NCI-H1105 treated with DMSO at 0.1 percent for 48 hours (cell line): ENCODE data around the gene ZCCHC24.

Experiments
- DNase-seq: peaks from one replicate; lab custom pipeline; 2025; lab: John Stamatoyannopoulos, UW

ZCCHC24 gene

DNA sequence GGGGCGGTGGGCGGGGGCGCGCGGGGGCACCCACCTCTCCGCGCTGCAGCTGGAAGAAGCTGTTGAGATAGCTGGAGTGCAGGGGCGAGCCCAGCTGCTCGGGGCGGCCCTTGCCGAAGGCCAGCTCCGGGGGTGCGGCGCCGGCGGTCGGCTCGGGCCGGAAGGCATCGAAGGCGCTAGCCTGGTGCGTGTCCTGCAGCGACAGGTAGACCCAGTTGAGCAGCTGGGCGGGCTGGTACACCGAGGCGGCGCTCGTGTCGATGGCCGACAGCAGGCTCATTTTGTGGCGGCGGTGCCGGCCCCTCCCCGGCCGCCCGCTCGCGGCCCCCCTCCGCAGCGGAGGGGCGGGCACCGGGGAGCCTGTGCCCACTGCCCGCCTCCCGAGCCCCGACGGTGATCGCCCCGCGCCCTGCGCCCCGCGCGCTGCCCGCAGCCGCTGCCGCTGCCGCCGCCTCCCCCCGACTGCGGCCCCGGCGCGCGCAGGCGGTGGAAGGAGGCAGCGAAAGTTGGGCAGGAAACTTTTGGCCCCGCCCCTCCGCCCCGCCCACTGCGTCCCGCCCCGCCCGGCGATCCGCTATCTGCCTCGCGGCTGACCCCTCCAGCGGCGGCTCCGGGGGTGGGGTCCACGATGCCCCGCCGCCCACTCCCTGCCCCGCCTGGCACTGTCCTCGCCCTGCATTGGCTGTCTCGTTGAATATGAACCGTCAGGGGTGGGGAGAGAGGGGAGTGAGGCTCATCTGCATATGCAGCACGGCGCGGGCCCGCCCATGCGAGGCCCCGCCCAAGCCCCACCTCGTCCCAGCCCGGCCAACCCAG is at the start of gene ZCCHC24:
Gene ZCCHC24 (minus strand): TSS at position 464 of the 816 bp plus-strand sequence. CDS start 184 bp downstream, at position 280.
- DNase-seq, result peak; percentile 79

DNA sequence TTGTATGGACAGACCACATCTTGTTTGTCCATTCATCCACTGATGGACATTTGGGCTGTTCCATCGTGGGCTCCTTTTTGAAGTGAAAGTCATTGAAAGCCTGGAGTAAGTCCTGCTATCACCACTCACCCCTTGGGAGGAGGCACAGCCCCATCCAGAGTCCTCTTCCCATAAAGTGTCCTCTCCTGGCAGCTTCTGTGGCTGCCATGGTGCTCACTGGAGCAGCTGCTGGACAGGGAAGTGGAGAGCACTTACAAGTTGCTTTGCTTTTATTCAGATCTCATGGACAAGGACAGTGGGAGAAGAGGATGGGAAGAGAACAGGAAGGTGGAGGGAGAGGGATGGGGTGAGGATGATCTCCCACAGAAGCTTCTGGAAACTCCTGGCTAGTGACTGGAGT is 48.4 kb upstream of the ZCCHC24 start:
- no peak for DNase-seq

DNA sequence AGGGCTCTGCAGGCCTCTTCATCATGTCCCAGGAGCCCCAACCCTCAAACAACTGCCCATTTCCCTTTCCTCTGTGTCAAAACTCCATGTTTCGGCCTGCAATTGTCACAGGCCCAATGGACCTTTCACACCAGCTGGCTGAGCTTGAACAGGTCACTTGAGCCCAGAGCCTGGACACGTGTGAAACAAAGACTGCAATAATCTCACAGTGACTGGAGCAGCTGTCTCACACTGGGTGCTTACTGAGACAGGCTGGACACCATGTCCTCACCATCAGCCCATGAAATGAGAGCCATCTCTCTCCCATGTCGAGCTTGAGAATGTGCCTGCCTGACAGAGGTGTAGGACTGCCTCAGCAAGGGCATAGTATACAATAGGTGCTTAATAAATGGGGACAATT is 47.4 kb upstream of the ZCCHC24 start:
- DNase-seq, result no peak

DNA sequence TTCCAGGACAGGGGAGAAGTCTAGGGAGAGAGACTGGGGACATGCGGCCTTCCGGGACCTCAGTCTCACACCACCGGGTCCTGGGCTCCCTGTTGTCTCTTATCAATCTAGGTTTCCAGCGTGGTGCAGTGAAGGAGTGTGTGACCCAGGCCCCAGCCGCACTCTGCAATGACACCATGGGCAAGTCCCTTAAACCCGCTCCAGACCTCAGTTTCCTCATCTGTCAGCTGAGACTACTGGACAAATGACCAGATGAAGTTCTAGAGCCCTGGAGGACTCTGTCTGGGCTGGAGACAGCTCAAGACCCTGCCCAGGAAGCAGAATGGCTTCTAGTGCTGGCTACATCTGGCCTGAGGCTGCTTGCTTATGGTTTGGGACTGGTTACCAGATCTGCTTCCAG is 46.8 kb upstream of the ZCCHC24 start:
- no peak for DNase-seq

DNA sequence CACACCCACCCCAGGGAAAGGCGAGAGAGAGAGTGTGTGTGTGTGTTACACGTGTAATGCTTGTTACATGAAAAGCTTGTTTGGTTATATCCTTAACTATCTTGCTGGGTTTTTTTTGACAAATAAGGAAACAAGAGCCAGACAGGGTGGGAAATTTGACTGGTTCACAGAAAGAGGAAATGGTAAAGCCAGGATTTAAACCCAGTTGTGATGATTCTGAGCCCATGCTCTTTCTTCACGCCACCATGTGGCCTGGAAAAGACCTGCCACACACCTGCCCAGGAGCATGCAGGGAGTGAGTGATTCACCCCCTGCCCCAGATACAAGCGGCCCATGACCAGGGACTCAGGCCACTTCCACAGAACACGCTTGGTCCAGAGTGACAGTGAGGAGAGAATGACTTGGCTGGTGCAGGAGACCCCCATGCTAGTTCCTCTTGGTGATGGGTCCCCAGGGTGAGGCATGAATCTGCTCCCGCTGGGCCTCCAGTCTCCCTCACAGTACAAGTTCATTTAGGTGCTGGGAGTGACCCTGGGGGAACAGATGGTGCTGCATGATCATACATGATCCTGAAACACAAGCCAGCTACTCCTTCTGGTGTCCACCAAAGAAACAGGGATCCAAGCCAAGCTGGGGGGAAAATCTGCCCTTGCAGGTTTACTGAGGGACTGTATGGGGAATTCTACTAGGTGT is 45.9 kb upstream of the ZCCHC24 start:
- DNase-seq, result no peak

DNA sequence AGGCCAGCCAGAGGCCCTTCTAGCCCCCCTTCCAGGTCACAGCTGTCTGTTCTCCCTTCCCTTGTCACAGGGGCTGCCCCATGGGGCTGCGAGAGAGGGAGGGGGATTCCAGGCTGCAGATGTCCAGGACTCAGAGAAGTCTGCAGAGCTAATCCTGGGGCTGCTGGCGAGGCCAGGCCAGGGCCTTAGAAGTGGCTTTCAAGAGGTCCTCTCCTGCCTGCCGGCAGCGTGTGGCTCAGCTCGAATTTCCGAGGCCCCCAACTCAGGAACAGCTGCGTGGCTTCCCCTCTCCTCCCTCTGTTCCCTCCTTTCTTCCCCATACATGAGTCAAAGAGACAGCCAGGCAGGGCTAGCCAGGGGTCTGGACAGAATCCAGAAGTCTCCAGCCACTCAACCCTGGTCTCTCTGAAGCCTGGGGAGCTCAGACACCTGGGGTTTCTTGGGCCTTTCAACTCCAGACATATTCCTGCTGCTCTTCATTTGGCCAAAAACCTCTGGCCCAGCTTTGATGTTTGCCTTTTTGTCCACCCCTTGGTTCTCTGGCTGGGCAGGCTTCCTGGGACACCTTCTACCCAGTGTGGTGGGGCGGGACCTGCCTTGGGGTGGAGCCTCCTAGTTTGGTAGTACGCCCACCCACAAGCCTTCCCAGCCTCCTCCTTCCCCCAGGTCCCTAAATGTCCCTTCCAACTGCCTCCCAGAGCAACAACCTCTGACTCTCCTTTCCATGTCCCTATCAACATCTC is 45.1 kb upstream of the ZCCHC24 start:
- DNase-seq, result no peak

DNA sequence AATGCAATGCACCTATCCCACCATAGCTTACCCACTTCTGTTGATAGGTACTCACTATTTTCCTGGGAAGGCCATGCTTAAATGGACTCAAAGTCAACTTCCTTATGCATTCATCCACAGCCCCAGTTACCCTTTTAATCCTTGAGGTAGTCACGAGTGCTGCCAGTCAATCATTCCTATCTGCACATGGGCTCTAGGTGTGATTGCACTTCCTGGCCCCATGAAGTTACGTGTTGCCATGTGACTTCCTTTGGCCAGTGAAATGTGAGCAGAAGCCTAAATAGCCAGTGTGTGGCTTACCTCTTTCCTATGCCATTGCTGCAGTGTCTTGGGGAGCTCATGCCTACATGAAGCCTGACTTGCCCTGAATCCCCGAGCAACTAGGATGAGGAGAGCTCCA is 43.4 kb upstream of the ZCCHC24 start:
- DNase-seq, result no peak

DNA sequence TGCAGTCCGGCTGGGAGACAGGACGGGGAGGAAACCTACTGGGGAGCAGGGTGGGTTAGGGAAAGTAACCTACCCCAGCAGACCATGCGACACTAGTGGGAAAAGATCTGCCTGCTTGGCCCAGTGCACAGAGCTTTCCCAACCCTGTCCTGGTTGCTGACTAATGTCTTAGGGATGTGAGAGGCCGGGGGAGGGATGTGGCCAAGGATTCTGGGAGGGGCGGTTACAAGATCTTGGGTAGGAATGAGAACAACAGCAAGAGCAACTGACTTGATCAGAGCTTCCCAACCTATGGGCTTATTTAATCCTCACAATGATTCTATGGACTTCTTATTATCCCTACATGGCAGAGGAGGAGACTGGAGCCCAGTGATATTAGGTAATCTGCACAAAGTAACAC is 42.9 kb upstream of the ZCCHC24 start:
- DNase-seq, result no peak

DNA sequence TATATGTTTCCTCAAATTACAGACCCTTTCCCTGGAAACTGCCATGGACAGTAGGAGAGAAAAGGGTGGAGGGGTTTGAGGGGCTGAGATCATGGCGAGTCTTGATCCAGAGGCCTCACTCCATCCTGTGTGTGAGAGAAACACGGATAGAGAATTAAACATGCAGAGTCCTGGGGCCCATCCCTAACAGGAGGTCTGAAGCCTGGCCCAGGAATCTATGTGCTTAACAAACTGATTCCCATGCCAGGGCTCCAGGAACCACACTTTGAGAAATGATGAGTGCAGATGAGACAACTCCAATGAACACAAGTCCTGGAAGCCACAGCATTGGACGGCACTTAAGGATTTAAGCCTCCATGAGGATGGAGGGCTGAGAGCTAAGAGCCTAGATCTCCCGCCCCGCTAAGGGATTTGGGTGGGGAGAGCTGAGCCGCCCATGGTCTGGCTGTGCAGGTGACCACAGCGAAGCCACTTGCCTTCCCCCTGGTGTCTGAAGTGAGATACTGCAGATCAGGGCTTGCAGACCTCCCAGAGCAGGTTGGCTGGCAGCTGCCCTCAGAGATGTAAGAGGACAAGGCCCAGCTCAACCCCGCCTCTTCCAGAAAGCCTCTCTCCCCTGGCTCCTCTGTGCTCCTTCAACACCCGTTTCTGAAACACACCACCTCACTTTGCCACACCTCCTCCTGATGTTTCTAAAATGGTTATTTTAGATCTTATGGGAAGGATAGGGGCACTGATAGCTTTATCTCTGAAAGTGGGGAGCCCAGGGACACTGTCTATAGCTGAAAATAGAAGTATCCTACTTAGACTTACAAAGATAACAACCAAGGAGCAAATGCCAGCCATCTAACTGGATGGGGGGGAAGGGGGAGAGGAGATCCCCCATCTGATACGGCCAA is 42.1 kb upstream of the ZCCHC24 start:
- no peak for DNase-seq

DNA sequence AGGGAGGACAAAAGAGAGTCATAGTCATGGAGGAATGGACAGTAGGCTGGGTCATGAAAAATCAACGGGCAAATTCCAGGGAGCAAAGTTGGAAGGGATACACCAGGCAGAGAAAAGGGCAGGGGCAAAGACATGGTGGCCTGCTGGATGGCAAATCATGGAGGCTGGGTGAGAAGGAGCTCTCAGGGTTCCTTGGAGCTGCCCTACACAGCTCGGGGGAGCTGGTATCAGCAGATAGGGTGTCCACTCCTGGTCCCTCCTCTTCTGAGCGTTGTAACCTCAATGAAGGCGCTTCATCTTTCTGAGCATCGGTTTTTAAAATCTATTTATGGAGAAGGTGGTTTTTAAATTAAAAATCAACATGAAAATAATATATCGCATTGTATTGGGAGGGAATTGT is 39.1 kb upstream of the ZCCHC24 start:
- no peak for DNase-seq

DNA sequence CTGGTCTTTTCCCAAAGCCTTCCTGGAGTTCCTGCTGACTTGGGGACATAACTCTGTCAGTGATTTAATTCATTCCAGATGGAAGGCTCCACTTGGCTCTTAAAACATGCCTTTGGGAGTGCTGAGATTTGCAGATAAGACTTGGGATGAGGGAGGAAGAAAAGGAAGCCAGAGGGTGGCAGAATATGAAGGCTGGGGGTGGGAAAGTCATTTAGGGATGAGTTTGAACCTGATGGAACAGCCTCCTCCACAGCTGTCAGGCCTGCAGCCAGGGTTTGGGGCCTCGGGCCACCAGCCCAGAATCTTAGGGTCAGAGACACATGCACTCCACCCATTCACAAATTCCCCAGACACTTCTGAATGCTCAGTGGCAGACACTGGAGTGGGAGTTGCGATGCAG is 38.5 kb upstream of the ZCCHC24 start:
- DNase-seq, result no peak

DNA sequence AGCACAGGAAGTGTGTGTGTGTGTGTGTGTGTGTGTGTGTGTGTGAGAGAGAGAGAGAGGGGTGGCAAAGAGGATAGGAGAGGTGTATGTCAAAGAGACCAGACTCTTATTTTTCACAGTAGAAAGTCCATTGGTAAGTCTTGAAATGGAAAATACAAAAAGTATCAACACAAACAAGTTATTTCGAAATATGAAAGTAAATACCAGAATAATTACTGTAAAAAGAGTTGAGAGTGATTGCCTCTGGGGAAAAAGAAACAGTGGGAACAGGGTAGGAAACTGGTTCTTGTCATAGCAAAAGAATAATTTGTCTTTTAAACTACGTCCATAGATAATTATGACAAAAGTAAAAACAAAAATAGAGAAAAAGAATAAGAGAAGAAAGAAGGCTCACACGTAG is 37.9 kb upstream of the ZCCHC24 start:
- DNase-seq, result no peak

DNA sequence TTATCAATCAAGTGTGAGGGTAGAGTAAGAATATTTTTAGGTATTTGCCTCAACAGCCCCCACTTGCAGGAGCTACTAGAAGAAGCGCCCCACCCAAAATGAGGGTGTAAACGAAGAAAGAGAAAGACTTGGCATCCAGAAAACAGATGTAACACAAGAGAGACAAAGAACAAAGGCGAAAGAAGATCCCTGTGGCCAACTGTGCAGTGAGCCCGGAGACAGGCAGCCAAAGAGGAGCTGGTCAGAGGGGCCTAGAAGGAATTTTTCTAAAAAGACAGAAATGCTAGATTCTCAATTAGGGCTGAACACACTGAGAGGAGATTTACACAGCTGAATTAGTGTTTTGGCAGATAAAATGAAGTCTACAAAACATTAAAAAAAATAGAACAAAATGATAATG is 37.3 kb upstream of the ZCCHC24 start:
- no peak for DNase-seq

DNA sequence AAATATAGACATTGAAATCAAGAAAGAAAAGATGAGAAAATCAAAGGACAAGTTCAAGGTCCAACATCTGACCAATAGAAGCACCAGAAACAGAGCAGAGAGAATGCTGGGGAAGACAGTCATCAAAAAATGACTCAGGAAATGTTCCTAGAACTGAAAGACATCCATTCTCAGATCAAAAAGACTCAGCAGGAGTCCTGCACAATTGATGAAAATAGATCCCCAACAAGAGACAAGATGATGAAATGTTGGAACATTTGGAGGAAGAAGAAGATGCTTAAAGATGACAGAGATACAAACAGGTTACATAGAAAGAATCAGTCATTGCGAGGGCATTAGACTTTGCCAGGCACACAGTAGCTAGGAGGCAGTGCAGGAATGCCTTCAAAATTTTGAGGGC is 36.9 kb upstream of the ZCCHC24 start:
- DNase-seq, result no peak

DNA sequence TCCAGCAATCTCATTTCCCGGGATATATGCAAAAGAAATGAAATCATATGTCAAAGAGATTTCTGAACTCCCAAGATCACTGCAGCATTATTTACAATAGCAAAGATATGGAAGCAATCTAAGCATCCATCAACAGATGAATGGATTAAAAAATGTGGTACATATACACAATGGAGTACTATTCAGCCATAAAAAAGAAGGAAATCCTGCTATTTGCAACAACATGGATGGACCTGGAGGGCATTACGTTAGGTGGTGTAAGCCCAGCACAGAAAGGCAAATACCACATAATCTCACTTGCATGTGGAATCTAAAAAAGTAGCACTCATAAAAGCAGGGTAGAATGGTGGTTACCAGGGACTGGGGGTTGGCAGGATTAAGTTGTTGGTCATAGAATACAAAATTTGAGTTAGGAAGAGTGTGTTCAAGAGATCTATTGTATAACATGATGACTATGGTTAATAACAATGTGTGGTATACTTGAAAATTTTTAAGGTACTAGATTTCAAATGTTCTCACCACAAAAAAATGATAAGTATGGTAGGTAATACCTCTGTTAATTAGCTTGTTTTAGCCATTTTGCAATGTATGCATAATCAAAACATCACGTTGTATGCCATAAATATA is 34.0 kb upstream of the ZCCHC24 start:
- no peak for DNase-seq

DNA sequence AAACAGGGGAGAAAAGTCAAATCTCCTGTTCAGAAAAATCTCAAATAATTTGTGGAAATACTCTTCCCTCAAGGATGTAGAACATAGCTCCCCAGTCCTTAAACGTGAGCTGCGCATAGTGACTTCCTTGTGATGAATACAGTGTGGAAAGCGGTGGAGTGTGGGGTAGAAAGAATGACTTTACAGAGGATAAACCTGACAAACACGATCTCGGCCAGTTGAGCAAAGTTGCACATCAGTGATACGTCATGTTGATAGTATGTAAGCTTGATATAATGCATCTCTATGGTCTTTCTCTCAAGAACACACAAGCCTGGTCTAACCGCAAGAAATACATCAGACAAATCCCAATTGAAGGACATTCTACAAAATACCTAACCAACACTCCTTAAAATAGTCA is 32.0 kb upstream of the ZCCHC24 start:
- no peak for DNase-seq

DNA sequence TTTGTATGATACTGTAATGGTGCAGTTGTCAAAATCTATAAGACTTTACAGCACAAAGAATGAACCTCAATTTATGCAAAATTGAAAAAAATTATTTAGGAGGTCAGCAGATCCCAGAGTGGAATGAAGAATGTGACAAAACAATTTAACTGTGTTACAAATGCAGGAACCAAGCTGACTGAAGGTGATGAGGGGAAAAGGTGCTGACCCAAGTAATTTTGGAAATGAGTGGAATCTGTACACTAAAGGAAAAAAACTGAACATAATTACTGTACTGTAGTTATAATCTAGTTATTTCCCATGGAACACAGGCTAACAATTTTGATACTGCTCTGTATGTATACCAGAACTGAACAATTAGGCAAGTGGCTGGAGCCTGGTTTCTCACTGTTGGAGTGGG is 31.2 kb upstream of the ZCCHC24 start:
- no peak for DNase-seq

DNA sequence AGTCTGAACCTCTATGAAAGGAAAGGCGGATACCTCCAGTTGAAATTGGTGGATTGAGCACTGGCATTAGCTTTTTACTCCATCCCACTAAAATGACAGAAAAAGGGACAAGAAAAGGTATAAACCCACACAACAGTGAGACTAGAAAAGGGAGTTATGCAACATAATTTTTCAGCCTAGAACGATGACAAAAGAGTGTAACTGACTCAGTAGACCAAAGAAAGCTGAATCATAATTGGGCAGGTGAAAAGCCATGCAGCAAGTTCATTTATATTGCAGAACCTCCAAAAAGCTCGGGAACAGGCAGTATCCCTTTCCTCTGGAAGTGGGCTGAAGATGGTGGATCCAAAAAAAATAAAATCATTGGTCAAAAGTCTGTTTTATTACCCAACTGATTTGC is 30.5 kb upstream of the ZCCHC24 start:
- no peak for DNase-seq

DNA sequence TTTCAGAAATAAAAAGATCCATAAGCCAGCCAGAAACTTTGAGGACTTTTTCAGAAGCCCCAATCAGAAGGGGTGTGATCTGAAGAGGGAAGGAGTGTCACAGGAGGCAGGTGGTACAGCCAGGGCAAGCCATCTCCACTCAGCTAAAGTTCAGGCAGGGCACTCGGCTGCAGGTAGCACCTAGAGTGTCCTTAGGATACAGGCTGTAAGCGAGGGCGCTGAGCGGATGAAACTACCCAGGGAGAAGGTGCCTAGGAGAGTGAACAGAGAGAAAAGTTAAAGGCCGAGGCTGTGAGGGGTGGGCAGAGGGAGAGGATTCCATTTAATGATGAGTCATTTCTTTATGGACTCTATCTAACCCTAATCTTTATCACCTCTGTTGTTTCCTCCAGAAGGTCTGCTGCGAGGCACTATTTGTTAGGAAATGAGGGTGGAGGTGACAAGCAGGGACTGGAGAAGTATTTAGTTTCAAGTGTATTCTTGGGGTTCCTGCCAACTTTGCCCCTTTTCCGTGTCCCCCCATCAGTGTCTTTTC is 29.8 kb upstream of the ZCCHC24 start:
- no peak for DNase-seq

DNA sequence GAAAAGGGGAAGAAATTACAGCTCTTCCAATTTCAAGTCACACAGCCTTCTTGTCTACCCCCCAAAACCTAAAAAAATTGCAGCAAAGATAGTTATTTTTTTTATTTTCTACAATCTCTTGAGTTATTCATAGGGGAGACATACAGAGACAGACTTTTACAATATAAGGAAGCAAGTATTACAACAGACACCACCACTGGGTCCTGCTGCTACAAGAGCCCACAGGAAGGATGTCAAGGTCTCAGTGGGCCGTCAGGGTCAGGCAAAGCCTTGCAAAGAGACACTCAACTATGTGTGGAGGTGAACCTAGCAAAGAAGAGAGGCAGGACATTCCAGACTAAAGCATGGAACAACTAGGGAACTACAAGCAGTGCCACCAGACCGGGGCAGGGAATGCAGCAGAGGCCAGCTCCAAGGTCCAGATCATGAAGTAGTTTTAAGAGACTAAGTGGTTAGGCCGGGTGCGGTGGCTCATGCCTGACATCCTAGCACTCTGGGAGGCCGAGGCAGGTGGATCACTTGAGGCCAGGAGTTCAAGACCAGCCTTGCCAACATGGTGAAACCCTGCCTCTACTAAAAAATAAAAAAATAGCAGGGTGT is 28.2 kb upstream of the ZCCHC24 start:
- DNase-seq, result no peak

DNA sequence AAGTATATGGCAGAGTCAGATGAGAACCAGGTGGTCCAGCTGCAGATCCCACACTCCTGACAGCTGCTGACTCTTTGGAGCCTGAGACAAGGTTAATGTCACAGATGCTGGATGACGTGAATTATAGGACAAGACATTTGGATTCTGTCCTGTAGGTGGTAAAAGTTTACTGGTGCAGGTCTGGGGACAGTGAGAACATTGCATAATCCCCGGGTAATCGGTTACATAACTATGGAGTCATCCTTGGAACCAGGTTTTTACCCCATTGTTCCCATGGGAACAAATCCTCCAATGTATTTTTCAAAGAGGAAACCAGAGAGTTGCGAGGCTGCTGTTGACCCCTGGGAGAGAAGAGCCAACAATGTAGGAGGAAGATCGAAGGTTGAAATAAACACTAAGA is 27.5 kb upstream of the ZCCHC24 start:
- DNase-seq, result no peak
